Type B pancreatic cell (in vitro differentiated cells): ENCODE data around the gene CDH5. TPM values are rescaled to one million over a fixed set of nuclear protein-coding genes. Genes with fewer than 3 reads are reported as not detected.

Experiments used
- DNase-seq: peaks from one replicate; pipeline ENCODE4 v3.0.0; 2021; ENCODE audit warnings: mixed read lengths; ENCODE audit not compliant: unreplicated experiment; ENCODE audit errors: extremely low spot score
- H3K27ac Mint-ChIP-seq: 2 replicates; pipeline ENCODE4 v1.8.0; 2021; ENCODE audit warnings: mild to moderate bottlenecking, mixed read lengths
- H3K27me3 Mint-ChIP-seq: 2 replicates; pipeline ENCODE4 v1.8.0; 2021; ENCODE audit warnings: mixed read lengths
- H3K36me3 Mint-ChIP-seq: 2 replicates; pipeline ENCODE4 v1.8.0; 2021; ENCODE audit warnings: mixed read lengths
- H3K4me1 Mint-ChIP-seq: one replicate; pipeline ENCODE4 v1.8.0; 2021; ENCODE audit warnings: mixed read lengths; ENCODE audit not compliant: unreplicated experiment
- H3K4me3 Mint-ChIP-seq: 2 replicates; pipeline ENCODE4 v1.8.0; 2021; ENCODE audit warnings: mild to moderate bottlenecking, mixed read lengths
- H3K9me3 Mint-ChIP-seq: 2 replicates; pipeline ENCODE4 v1.8.0; 2021; ENCODE audit warnings: mixed read lengths
- CTCF ChIP-seq: fragments of 200-600 bp; sonication (generic); conservative IDR thresholded peaks from 2 replicates; pipeline ENCODE4 v1.5.0; 2021; ENCODE audit warnings: antibody characterized with exemption, mild to moderate bottlenecking
- total RNA-seq: library from RNA; stranded (reverse); gene quantifications from 2 replicates; pipeline ENCODE4 v1.2.1, GENCODE V29; 2021; ENCODE audit warnings: low replicate concordance

The CDH5 gene
- total RNA-seq, 1 donor from 2014 or later = 0.46 TPM

GRCh38 chr16:66361604-66362135, 4.8 kb upstream of the CDH5 start:
- no peak overlapping the region for H3K4me3 Mint-ChIP-seq
- DNase-seq = no peak
- H3K4me1 Mint-ChIP-seq = peaks cover 30% of the 10 kb centered on the region
- no peaks in the 10 kb centered on the region for H3K36me3 Mint-ChIP-seq
- no peak for TF ChIP-seq CTCF
- H3K27ac Mint-ChIP-seq = no peak overlapping the region
- peaks cover 27% of the 10 kb centered on the region for H3K27me3 Mint-ChIP-seq
- no peaks in the 10 kb centered on the region for H3K9me3 Mint-ChIP-seq

GRCh38 chr16:66363211-66363777, 3.2 kb upstream of the CDH5 start:
- H3K27me3 Mint-ChIP-seq = peaks cover 25% of the 10 kb centered on the region
- peaks cover 24% of the 10 kb centered on the region for H3K4me1 Mint-ChIP-seq
- H3K36me3 Mint-ChIP-seq = no peaks in the 10 kb centered on the region
- no peak overlapping the region for H3K4me3 Mint-ChIP-seq
- DNase-seq = no peak
- H3K9me3 Mint-ChIP-seq = no peaks in the 10 kb centered on the region
- TF ChIP-seq CTCF = no peak
- no peak overlapping the region for H3K27ac Mint-ChIP-seq

GRCh38 chr16:66364117-66364958, 2.2 kb upstream of the CDH5 start:
- peaks cover 22% of the 10 kb centered on the region for H3K4me1 Mint-ChIP-seq
- H3K9me3 Mint-ChIP-seq = no peaks in the 10 kb centered on the region
- peak overlapping the region; percentile 50 for H3K27ac Mint-ChIP-seq
- no peak overlapping the region for H3K4me3 Mint-ChIP-seq
- no peak for TF ChIP-seq CTCF
- H3K27me3 Mint-ChIP-seq = peaks cover 25% of the 10 kb centered on the region
- DNase-seq = no peak
- no peaks in the 10 kb centered on the region for H3K36me3 Mint-ChIP-seq

- TF ChIP-seq CTCF = no peak
- no peaks in the 10 kb centered on the region for H3K36me3 Mint-ChIP-seq
- peaks cover 25% of the 10 kb centered on the region for H3K27me3 Mint-ChIP-seq
- H3K4me3 Mint-ChIP-seq = peak overlapping the region; percentile 55
- DNase-seq = no peak
- peaks cover 19% of the 10 kb centered on the region for H3K4me1 Mint-ChIP-seq
- no peak overlapping the region for H3K27ac Mint-ChIP-seq
- no peaks in the 10 kb centered on the region for H3K9me3 Mint-ChIP-seq
These were observed 1.6 kb upstream of the CDH5 start for GRCh38 chr16:66364959-66365306.

GRCh38 chr16:66365651-66366050, 840 bp upstream of the CDH5 start:
- H3K27me3 Mint-ChIP-seq = peaks cover 25% of the 10 kb centered on the region
- peaks cover 22% of the 10 kb centered on the region for H3K4me1 Mint-ChIP-seq
- H3K36me3 Mint-ChIP-seq = no peaks in the 10 kb centered on the region
- no peaks in the 10 kb centered on the region for H3K9me3 Mint-ChIP-seq
- peak overlapping the region; percentile 2 for H3K4me3 Mint-ChIP-seq
- DNase-seq = no peak
- TF ChIP-seq CTCF = no peak
- no peak overlapping the region for H3K27ac Mint-ChIP-seq
